Common myeloid progenitor, CD34-positive (primary cell): Measurements from ENCODE around the gene ZNRF4.
"Not testable (repeated sequence)": the region's sequence is repeated elsewhere in the genome, so short reads cannot be mapped to it uniquely, and the experiment has no call there.

Experiments used
- CTCF ChIA-PET: fragments of 350-600 bp; sonication (Branson Sonifier 250); formaldehyde crosslinking; loops from one replicate; lab custom pipeline; 2021; ENCODE audit warnings: antibody characterized with exemption; lab: Charles Lee
- POLR2A ChIA-PET: fragments of 350-600 bp; sonication (Branson Sonifier 250); formaldehyde crosslinking; loops from one replicate; lab custom pipeline; 2021; ENCODE audit warnings: antibody characterized with exemption; lab: Charles Lee
- DNase-seq, 3 donors: peaks; one replicate each; pipeline versions ENCODE4 v3.0.0 to v3.0.0-alpha.2; 2013
- H3K27ac ChIP-seq, 2 experiments: 1 replicate in 1 of 2; 2 replicates in 1 of 2; pipeline ENCODE4 v1.7.0; 2013; ENCODE audit warnings: inconsistent platforms in 2 of 2, low read length in 2 of 2, mild to moderate bottlenecking in 2 of 2, low read depth in 1 of 2, moderate library complexity in 1 of 2; ENCODE audit not compliant: severe bottlenecking in 2 of 2, insufficient read depth in 1 of 2, poor library complexity in 1 of 2
- H3K27me3 ChIP-seq, 5 experiments: replicated peaks in 2 of 5; 1 replicate in 3 of 5; 2 replicates in 2 of 5; pipeline versions ENCODE4 v1.6.1 to v1.7.0; 2013; ENCODE audit warnings: low read length in 4 of 5, mild to moderate bottlenecking in 2 of 5, moderate library complexity in 2 of 5, inconsistent platforms in 1 of 5; ENCODE audit not compliant: insufficient read depth in 5 of 5, control insufficient read depth in 4 of 5
- H3K36me3 ChIP-seq, 4 experiments: 1 replicate in 2 of 4; 2 replicates in 2 of 4; pipeline versions ENCODE4 v1.6.1 to v1.7.0; 2013; ENCODE audit warnings: low read length in 3 of 4, control low read depth in 1 of 4, mild to moderate bottlenecking in 1 of 4; ENCODE audit not compliant: control insufficient read depth in 4 of 4, insufficient read depth in 4 of 4
- H3K4me1 ChIP-seq, 4 experiments: 1 replicate in 3 of 4; 2 replicates in 1 of 4; pipeline versions ENCODE4 v1.6.1 to v1.7.1; 2013; ENCODE audit warnings: low read length in 3 of 4, mild to moderate bottlenecking in 3 of 4, control low read depth in 1 of 4, inconsistent platforms in 1 of 4, moderate library complexity in 1 of 4; ENCODE audit not compliant: control insufficient read depth in 4 of 4, insufficient read depth in 4 of 4; ENCODE audit errors: control extremely low read depth in 1 of 4
- H3K4me3 ChIP-seq, 7 experiments: 1 replicate in 4 of 7; 2 replicates in 3 of 7; pipeline versions ENCODE4 v1.5.1 to v1.7.0; 2013; ENCODE audit warnings: mild to moderate bottlenecking in 7 of 7, low read length in 6 of 7, moderate library complexity in 6 of 7, inconsistent platforms in 2 of 7, low read depth in 2 of 7, control low read depth in 1 of 7; ENCODE audit not compliant: insufficient read depth in 4 of 7, control insufficient read depth in 1 of 7; ENCODE audit errors: extremely low read depth in 1 of 7
- H3K9me3 ChIP-seq, 5 experiments: 1 replicate in 4 of 5; 2 replicates in 1 of 5; pipeline versions ENCODE4 v1.6.1 to v1.7.1; 2013; ENCODE audit warnings: low read length in 4 of 5, mild to moderate bottlenecking in 2 of 5, inconsistent platforms in 1 of 5, low read depth in 1 of 5, moderate library complexity in 1 of 5; ENCODE audit not compliant: control insufficient read depth in 4 of 5, insufficient read depth in 2 of 5; ENCODE audit errors: control extremely low read depth in 1 of 5
- WGBS: methylation state at CpG from one replicate; pipeline ENCODE4 v1.1.5; 2013; ENCODE audit not compliant: insufficient coverage; 5-methylcytosine and 5-hydroxymethylcytosine counted together

The ZNRF4 gene

DNA sequence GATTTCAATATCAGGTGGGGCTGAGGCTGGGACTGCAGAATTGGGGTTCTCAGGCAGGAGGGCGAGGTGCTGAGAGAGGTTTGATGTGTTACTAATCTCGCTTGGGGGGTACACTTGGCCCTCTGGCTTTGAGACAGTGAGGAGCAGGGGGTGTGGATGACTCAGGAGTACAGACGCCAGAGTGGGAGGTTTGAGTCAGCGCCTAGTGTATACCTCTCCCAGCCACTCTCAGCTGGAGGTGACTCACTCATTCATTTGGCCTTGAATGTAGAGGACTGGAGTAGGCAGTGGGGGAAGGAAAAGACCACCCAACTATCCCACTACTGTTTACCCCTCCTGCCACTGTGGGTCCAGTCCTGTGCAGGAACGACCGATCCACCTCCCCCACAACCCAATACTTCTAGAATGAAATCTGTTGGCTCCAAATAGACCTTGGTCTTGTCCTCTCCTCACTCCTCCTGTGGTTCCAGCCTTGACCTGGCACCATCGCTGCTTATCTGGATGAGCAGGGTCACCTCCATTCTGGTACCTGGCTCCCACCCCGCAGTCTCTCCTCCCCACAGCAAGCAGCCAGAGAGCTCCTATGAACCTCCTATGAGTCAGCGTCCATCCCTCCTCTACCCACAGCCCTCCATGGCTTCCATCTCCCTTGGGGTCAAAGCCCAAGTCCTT, 20.1 kb upstream of the ZNRF4 start:
- WGBS = 90% methylated on average over 7 of the region's 9 CpGs
- Histone ChIP-seq H3K27me3 (peaks cover 0 to 48% (median 9%) of the 10 kb centered on the region in 5 experiments), H3K4me1 (peaks cover 0 to 2% (median 0%) of the 10 kb centered on the region in 4 experiments), H3K27ac (no peak overlapping the region), H3K36me3 (no peaks in the 10 kb centered on the region), H3K4me3 (no peak overlapping the region), H3K9me3 (peaks cover 0 to 2% (median 0%) of the 10 kb centered on the region in 5 experiments)
- ChIA-PET POLR2A (no interaction called here), CTCF (no interaction called here)
- DNase-seq = no peak

DNA sequence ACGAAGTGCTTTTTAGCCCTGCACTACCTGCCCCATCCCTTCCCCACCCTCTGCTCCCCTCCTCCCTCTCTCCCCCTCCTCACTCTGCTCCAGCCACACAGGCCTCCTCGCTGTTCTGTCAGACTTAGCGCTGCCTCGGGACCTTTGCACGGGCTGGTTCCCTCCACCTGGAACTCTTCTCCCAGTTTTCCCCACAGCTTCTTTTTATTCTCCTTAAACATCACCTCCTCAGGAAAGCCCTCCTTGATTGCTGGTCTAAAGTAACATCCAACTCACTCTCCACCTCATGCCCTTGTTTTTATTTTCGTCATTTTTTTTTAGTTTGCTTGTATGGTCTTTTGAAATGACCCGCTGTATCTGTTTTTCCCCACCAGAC, 19.6 kb upstream of the ZNRF4 start:
- CTCF ChIA-PET = no interaction called here
- H3K27me3 ChIP-seq = peaks cover 0 to 48% (median 9%) of the 10 kb centered on the region in 5 experiments
- peaks cover 0 to 2% (median 0%) of the 10 kb centered on the region in 5 experiments for H3K9me3 ChIP-seq
- POLR2A ChIA-PET = no interaction called here
- 83% methylated on average over 7 of the region's 7 CpGs for WGBS
- no peak overlapping the region for H3K27ac ChIP-seq
- no peaks in the 10 kb centered on the region for H3K36me3 ChIP-seq
- DNase-seq = no peak
- H3K4me3 ChIP-seq = no peak overlapping the region
- peaks cover 0 to 2% (median 0%) of the 10 kb centered on the region in 4 experiments for H3K4me1 ChIP-seq

DNA sequence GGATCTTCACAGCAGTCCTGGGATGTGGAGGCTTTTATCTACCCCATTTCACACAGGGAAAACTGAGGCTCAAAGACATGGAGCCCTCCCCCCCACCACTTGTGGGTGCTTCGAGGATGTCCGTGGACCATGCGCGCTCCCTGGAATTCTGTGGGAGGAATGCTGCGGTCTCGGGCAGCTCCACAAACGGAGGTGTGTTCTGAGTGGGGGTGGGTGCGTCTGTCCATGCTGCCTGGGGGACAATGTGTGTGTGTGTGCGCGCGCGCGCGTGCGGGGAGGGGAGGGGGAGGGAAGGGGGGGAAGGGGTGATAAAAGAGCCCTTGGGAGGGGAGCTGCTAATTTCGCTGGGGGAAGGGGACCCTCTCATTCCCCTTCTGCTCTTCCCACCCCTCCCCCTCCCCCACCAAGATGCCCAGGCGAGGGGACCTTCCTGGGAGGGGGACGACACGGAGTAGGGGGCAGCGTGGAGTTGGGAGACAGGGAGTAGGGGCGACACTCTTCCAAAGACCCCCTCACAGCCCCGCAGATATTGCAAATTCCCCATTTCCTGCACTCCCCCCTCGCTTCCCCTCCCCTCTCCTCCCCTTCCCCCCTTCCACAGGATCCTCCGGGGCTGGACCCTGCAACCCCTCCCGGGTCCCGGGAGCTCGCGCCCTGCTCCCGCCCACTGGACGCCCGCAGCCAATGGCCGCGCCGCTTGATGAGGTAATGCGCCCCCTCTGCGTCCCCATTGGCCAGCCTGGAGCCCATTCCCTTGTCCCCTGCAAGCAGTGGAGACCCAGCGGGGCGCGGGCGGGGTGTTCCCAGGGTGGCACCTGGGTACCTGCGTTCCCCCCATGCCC, 18.9 kb upstream of the ZNRF4 start:
- H3K27ac ChIP-seq = no peak overlapping the region
- CTCF ChIA-PET = no interaction called here
- H3K4me3 ChIP-seq = no peak overlapping the region
- DNase-seq = peak in 2 of 3 donors; percentile 9 to 13
- under 1% methylated on average over 19 of the region's 41 CpGs for WGBS
- H3K36me3 ChIP-seq = no peaks in the 10 kb centered on the region
- peaks cover 0 to 2% (median 0%) of the 10 kb centered on the region in 5 experiments for H3K9me3 ChIP-seq
- H3K27me3 ChIP-seq = peaks cover 0 to 47% (median 9%) of the 10 kb centered on the region in 5 experiments
- H3K4me1 ChIP-seq = peaks cover 0 to 2% (median 0%) of the 10 kb centered on the region in 4 experiments
- POLR2A ChIA-PET = no interaction called here

DNA sequence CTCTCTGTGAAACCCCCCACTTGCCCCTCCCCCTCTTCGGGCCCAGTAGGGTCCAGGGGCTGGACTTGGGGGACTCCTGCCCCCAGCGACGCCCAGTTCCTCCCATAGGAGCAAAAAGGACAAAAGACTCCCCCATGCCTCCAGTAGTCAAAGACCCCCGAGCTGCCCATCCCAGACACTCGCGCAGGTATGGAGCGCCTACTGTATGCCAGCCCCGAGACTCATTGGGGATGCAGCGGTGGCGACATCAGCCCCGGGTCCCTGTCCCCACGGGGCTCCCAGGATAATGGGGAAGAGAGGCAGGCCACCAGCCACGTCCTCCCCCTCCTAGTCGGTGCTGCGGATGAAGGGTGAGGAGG, 18.3 kb upstream of the ZNRF4 start:
- 14% methylated on average over 7 of the region's 15 CpGs for WGBS
- Histone ChIP-seq H3K27ac (no peak overlapping the region), H3K4me1 (peaks cover 0 to 2% (median 0%) of the 10 kb centered on the region in 4 experiments), H3K9me3 (peaks cover 0 to 2% (median 0%) of the 10 kb centered on the region in 5 experiments), H3K4me3 (no peak overlapping the region), H3K36me3 (no peaks in the 10 kb centered on the region), H3K27me3 (peaks cover 0 to 47% (median 9%) of the 10 kb centered on the region in 5 experiments)
- DNase-seq = no peak
- ChIA-PET POLR2A (no interaction called here), CTCF (no interaction called here)

DNA sequence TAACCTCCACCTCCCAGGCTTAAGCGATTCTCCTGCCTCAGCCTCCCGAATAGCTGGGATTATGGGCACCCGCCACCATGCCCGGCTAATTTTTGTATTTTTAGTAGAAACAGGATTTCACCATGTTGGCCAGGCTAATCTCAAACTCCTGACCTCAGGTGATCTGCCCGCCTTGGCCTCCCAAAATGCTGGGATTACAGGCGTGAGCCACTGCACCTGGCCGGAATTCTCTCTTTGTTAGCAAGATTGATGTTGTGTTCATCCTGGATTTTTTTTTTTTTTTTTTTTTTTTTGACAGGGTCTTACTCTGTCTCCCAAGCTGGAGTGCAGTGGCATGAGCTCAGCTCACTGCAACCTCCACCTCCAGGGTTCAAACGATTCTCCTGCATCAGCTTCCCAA, 16.5 kb upstream of the ZNRF4 start:
- DNase-seq, H3K4me3 ChIP-seq, H3K4me1 ChIP-seq, H3K36me3 ChIP-seq, H3K9me3 ChIP-seq, POLR2A ChIA-PET, CTCF ChIA-PET, H3K27ac ChIP-seq: not testable (repeated sequence)
- WGBS = 89% methylated on average over 3 of the region's 8 CpGs
- H3K27me3 ChIP-seq = peaks cover 0 to 47% (median 9%) of the 10 kb centered on the region in 5 experiments

DNA sequence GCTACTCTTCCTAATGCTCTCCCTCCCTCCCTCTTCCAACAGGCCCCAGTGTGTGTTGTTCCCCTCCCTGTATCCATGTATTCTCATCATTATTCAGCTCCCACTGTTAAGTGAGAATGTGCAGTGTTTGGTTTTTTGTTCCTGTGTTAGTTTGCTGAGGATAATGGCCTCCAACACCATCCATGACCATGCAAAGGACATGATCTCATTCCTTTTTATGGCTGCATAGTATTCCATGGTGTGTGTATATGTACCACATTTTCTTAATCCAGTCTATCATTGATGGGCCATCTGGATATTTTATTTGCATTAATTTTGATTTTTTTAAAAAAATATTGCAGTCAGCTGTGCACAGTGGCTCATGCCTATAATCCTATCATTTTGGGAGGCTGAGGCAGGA, 15.8 kb upstream of the ZNRF4 start:
- H3K27ac ChIP-seq = no peak overlapping the region
- ChIA-PET CTCF (no interaction called here), POLR2A (no interaction called here)
- DNase-seq = no peak
- no peaks in the 10 kb centered on the region for H3K36me3 ChIP-seq
- H3K9me3 ChIP-seq = peaks cover 0 to 2% (median 0%) of the 10 kb centered on the region in 5 experiments
- no peak overlapping the region for H3K4me3 ChIP-seq
- peaks cover 0 to 2% (median 0%) of the 10 kb centered on the region in 4 experiments for H3K4me1 ChIP-seq
- H3K27me3 ChIP-seq = peaks cover 0 to 44% (median 9%) of the 10 kb centered on the region in 5 experiments

DNA sequence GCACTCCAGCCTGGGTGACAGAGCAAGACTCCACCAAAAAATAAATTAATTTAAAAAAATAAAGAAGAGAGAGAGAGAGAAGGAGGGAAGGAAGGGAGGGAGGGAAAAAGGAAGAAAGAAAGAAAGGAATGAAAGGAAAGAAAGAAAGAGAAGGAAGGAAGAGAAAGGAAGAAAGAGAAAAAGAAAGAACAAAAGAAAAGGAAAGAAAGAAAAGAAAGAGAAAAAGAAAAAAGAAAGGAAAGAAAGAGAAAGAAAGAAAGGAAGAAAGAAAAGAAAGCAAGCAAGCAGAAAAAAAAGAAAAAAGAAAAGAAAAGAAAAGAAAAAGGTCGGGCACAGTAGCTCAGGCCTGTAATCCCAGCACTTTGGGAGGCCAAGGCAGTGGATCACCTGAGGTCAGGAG, 14.9 kb upstream of the ZNRF4 start:
- Histone ChIP-seq H3K4me1 (peaks cover 0 to 2% (median 0%) of the 10 kb centered on the region in 4 experiments), H3K36me3 (no peaks in the 10 kb centered on the region), H3K27me3 (peaks cover 0 to 35% (median 6%) of the 10 kb centered on the region in 5 experiments), H3K9me3 (peaks cover 0 to under 1% (median 0%) of the 10 kb centered on the region in 5 experiments), H3K4me3 (no peak overlapping the region), H3K27ac (no peak overlapping the region)
- POLR2A ChIA-PET = no interaction called here
- DNase-seq = no peak
- WGBS = 82% methylated on average over 1 of the region's 1 CpG
- CTCF ChIA-PET = no interaction called here
